HEK293 (cell line): Measurements from ENCODE around the gene MBD5.

Experiments
- CTCF ChIA-PET: fragments of 350-600 bp; formaldehyde crosslinking; extraction: SDS; loops from one replicate; lab custom pipeline; 2021; ENCODE audit warnings: antibody characterized with exemption; lab: Yijun Ruan, JAX
- POLR2A ChIA-PET: fragments of 300-600 bp; formaldehyde crosslinking; extraction: SDS; loops from one replicate; lab custom pipeline; 2020; ENCODE audit warnings: antibody characterized with exemption, inconsistent platforms; lab: Yijun Ruan, JAX
- H3K27ac ChIP-seq: fragments of 200-500 bp; sonication (Bioruptor generic); 2 replicates; pipeline ENCODE4 v1.5.1; 2014; ENCODE audit warnings: low read depth, low read length, control low read depth, inconsistent platforms; ENCODE audit errors: extremely low read depth
- H3K36me3 ChIP-seq, 2 experiments: fragments of 200-500 bp in 1 of 2; sonication (Bioruptor generic) in 1 of 2; 1 replicate in 1 of 2; 2 replicates in 1 of 2; pipeline ENCODE4 v1.5.1; 2014 to 2017; ENCODE audit warnings: inconsistent platforms in 2 of 2, low read length in 2 of 2; ENCODE audit not compliant: control insufficient read depth in 2 of 2, insufficient read depth in 1 of 2
- H3K4me1 ChIP-seq: fragments of 200-500 bp; sonication (Bioruptor generic); 2 replicates; pipeline ENCODE4 v1.5.1; 2014; ENCODE audit warnings: mild to moderate bottlenecking, low read length, inconsistent platforms; ENCODE audit not compliant: control insufficient read depth, insufficient read depth
- H3K4me3 ChIP-seq: 2 replicates; pipeline ENCODE4 v1.5.1; 2011; ENCODE audit warnings: low read depth, mild to moderate bottlenecking, control low read depth, low read length, moderate library complexity
- H3K9me3 ChIP-seq: fragments of 200-500 bp; sonication (Bioruptor generic); 2 replicates; pipeline ENCODE4 v1.5.1; 2014; ENCODE audit warnings: low read depth, low read length, inconsistent platforms; ENCODE audit not compliant: control insufficient read depth, insufficient read depth
- BCL11B ChIP-seq: fragments of 450-650 bp; formaldehyde crosslinking; IDR thresholded peaks from 2 replicates; pipeline ENCODE4 v1.5.1; 2016; ENCODE audit warnings: low read depth, missing biosample characterization, missing genetic modification characterization
- EGR2 ChIP-seq: fragments of 450-650 bp; formaldehyde crosslinking; IDR thresholded peaks from 2 replicates; pipeline ENCODE4 v1.5.1; 2016; ENCODE audit warnings: low read depth, missing biosample characterization, missing genetic modification characterization
- FEZF1 ChIP-seq: fragments of 450-650 bp; formaldehyde crosslinking; IDR thresholded peaks from 2 replicates; pipeline ENCODE4 v1.5.1; 2016; ENCODE audit warnings: missing biosample characterization, missing genetic modification characterization
- GLIS1 ChIP-seq: fragments of 450-650 bp; formaldehyde crosslinking; IDR thresholded peaks from 2 replicates; pipeline ENCODE4 v1.5.1; 2016; ENCODE audit warnings: missing biosample characterization, missing genetic modification characterization
- KLF9 ChIP-seq: fragments of 450-650 bp; formaldehyde crosslinking; IDR thresholded peaks from 2 replicates; pipeline ENCODE4 v1.5.1; 2016; ENCODE audit warnings: missing biosample characterization, missing genetic modification characterization, low read depth
- WT1 ChIP-seq: fragments of 450-650 bp; formaldehyde crosslinking; IDR thresholded peaks from 2 replicates; pipeline ENCODE4 v1.5.1; 2016; ENCODE audit warnings: missing biosample characterization, missing genetic modification characterization
- ZBTB48 ChIP-seq: fragments of 450-650 bp; formaldehyde crosslinking; IDR thresholded peaks from 2 replicates; pipeline ENCODE4 v1.5.1; 2016; ENCODE audit warnings: missing biosample characterization, missing genetic modification characterization
- ZFHX2 ChIP-seq: fragments of 450-650 bp; formaldehyde crosslinking; conservative IDR thresholded peaks from 2 replicates; pipeline ENCODE4 v1.5.1; 2016; ENCODE audit warnings: missing biosample characterization, missing genetic modification characterization
- ZNF133 ChIP-seq: fragments of 450-650 bp; formaldehyde crosslinking; IDR thresholded peaks from 2 replicates; pipeline ENCODE4 v1.5.1; 2016; ENCODE audit warnings: missing biosample characterization, missing genetic modification characterization
- ZNF214 ChIP-seq: fragments of 450-650 bp; formaldehyde crosslinking; IDR thresholded peaks from 2 replicates; pipeline ENCODE4 v1.5.1; 2017; ENCODE audit warnings: missing biosample characterization, mild to moderate bottlenecking, missing genetic modification characterization, borderline replicate concordance
- ZNF24 ChIP-seq: fragments of 450-650 bp; formaldehyde crosslinking; IDR thresholded peaks from 2 replicates; pipeline ENCODE4 v1.5.1; 2016; ENCODE audit warnings: missing biosample characterization, missing genetic modification characterization
- ZNF391 ChIP-seq: fragments of 450-650 bp; formaldehyde crosslinking; IDR thresholded peaks from 2 replicates; pipeline ENCODE4 v1.5.1; 2016; ENCODE audit warnings: low read depth, missing biosample characterization, missing genetic modification characterization, borderline replicate concordance
- ZNF398 ChIP-seq: fragments of 450-650 bp; formaldehyde crosslinking; IDR thresholded peaks from 2 replicates; pipeline ENCODE4 v1.5.1; 2017; ENCODE audit warnings: missing biosample characterization, missing genetic modification characterization
- ZNF514 ChIP-seq: fragments of 450-650 bp; formaldehyde crosslinking; IDR thresholded peaks from 2 replicates; pipeline ENCODE4 v1.5.1; 2016; ENCODE audit warnings: missing biosample characterization, missing genetic modification characterization
- ZNF561 ChIP-seq: fragments of 450-650 bp; IDR thresholded peaks from 2 replicates; pipeline ENCODE4 v1.5.1; 2018; ENCODE audit warnings: missing biosample characterization, missing genetic modification characterization, borderline replicate concordance
- ZNF707 ChIP-seq: fragments of 450-650 bp; formaldehyde crosslinking; IDR thresholded peaks from 2 replicates; pipeline ENCODE4 v1.5.1; 2016; ENCODE audit warnings: missing biosample characterization, missing genetic modification characterization
- ZSCAN16 ChIP-seq: fragments of 450-650 bp; formaldehyde crosslinking; IDR thresholded peaks from 2 replicates; pipeline ENCODE4 v1.5.1; 2016; ENCODE audit warnings: missing biosample characterization, missing genetic modification characterization
- TF ChIP-seq, protein P1 (sequence below): fragments of 450-650 bp; formaldehyde crosslinking; IDR thresholded peaks from 2 replicates; pipeline ENCODE4 v1.5.1; 2016; ENCODE audit warnings: missing biosample characterization, missing genetic modification characterization
- TF ChIP-seq, protein P2 (sequence below): fragments of 450-650 bp; formaldehyde crosslinking; IDR thresholded peaks from 2 replicates; pipeline ENCODE4 v1.5.1; 2016; ENCODE audit warnings: missing biosample characterization, missing genetic modification characterization
- TF ChIP-seq, protein P3 (sequence below): fragments of 450-650 bp; formaldehyde crosslinking; IDR thresholded peaks from 2 replicates; pipeline ENCODE4 v1.5.1; 2016; ENCODE audit warnings: missing biosample characterization, missing genetic modification characterization

MBD5 gene

DNA sequence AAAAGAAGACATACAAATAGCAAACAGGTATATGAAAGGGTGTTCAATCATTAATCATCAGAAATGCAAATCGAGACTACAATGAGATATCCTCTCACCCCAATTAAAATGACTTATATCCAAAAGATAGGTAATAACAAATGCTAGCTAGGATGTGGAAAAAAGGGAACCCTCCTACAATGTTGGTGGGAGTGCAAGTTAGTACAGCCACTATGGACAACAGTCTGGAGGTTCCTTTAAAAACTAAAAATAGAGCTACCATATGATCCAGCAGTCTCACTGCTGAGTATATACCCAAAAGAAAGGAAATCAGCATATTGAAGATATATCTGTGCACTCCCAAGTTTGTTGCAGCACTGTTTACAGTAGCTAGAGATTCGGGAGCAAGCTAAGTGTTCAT lies 271.5 kb downstream of the MBD5 start:
- no peaks in the 10 kb centered on the region for H3K36me3 ChIP-seq
- H3K4me3 ChIP-seq, result no peak overlapping the region
- H3K4me1 ChIP-seq, result no peaks in the 10 kb centered on the region
- no peak for TF ChIP-seq ZNF398 (tag by site-specific recombination)
- TF ChIP-seq ZSCAN16, result no peak
- no peak for TF ChIP-seq BCL11B (tag by site-specific recombination)
- no peak for TF ChIP-seq ZNF133
- TF ChIP-seq ZNF24 (tag by site-specific recombination), result no peak
- TF ChIP-seq GLIS1, result no peak
- TF ChIP-seq, protein P1, sequence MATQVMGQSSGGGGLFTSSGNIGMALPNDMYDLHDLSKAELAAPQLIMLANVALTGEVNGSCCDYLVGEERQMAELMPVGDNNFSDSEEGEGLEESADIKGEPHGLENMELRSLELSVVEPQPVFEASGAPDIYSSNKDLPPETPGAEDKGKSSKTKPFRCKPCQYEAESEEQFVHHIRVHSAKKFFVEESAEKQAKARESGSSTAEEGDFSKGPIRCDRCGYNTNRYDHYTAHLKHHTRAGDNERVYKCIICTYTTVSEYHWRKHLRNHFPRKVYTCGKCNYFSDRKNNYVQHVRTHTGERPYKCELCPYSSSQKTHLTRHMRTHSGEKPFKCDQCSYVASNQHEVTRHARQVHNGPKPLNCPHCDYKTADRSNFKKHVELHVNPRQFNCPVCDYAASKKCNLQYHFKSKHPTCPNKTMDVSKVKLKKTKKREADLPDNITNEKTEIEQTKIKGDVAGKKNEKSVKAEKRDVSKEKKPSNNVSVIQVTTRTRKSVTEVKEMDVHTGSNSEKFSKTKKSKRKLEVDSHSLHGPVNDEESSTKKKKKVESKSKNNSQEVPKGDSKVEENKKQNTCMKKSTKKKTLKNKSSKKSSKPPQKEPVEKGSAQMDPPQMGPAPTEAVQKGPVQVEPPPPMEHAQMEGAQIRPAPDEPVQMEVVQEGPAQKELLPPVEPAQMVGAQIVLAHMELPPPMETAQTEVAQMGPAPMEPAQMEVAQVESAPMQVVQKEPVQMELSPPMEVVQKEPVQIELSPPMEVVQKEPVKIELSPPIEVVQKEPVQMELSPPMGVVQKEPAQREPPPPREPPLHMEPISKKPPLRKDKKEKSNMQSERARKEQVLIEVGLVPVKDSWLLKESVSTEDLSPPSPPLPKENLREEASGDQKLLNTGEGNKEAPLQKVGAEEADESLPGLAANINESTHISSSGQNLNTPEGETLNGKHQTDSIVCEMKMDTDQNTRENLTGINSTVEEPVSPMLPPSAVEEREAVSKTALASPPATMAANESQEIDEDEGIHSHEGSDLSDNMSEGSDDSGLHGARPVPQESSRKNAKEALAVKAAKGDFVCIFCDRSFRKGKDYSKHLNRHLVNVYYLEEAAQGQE (tag by site-specific recombination), result no peak
- no peak for TF ChIP-seq ZNF561 (tag by site-specific recombination)
- TF ChIP-seq ZNF214 (tag by site-specific recombination), result no peak
- no peak for TF ChIP-seq ZBTB48
- TF ChIP-seq WT1, result no peak
- no peak for TF ChIP-seq FEZF1 (tag by site-specific recombination)
- CTCF ChIA-PET, result no interaction called here
- POLR2A ChIA-PET, result interaction anchor here (0.7 kb wide), 2 partner anchors 152 to 696 kb away, joined by 3 read pairs; no protein-coding TSS in a partner anchor
- no peaks in the 10 kb centered on the region for H3K9me3 ChIP-seq
- H3K27ac ChIP-seq, result no peak overlapping the region

DNA sequence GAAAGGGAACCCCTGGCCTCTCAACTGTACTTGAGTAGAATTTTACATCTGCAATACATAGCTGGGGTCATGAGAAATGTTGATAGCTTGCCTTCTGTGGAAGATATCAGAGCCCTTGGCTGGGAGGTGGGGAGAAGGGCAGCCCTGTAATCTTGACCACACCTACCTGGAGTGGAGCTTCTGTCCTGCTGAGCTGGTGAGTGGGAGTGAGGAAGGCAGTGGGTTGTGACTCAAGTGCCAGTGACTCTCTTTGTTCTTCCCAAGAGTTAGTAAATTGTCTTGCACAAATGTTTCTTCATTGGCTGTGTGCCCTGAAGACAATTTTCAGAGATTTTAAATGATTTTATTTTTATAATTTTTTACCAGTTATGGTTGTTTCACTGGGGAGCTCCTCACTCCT lies 277.3 kb downstream of the MBD5 start:
- ChIA-PET POLR2A (interaction anchor here (1.1 kb wide), 1 partner anchor 211 kb away, joined by 4 read pairs; no protein-coding TSS in a partner anchor), CTCF (no interaction called here)
- Histone ChIP-seq H3K4me3 (no peak overlapping the region), H3K27ac (no peak overlapping the region), H3K36me3 (no peaks in the 10 kb centered on the region), H3K9me3 (no peaks in the 10 kb centered on the region), H3K4me1 (no peaks in the 10 kb centered on the region)
- TF ChIP-seq KLF9 (tag by site-specific recombination) (no peak), EGR2 (tag by site-specific recombination) (peak; percentile 63), ZFHX2 (tag by site-specific recombination) (peak; percentile 65)

- POLR2A ChIA-PET, result no interaction called here
- Histone ChIP-seq H3K4me3 (no peak overlapping the region), H3K4me1 (no peaks in the 10 kb centered on the region), H3K36me3 (no peaks in the 10 kb centered on the region), H3K9me3 (no peaks in the 10 kb centered on the region), H3K27ac (no peak overlapping the region)
- CTCF ChIA-PET, result no interaction called here
- TF ChIP-seq, protein P2, sequence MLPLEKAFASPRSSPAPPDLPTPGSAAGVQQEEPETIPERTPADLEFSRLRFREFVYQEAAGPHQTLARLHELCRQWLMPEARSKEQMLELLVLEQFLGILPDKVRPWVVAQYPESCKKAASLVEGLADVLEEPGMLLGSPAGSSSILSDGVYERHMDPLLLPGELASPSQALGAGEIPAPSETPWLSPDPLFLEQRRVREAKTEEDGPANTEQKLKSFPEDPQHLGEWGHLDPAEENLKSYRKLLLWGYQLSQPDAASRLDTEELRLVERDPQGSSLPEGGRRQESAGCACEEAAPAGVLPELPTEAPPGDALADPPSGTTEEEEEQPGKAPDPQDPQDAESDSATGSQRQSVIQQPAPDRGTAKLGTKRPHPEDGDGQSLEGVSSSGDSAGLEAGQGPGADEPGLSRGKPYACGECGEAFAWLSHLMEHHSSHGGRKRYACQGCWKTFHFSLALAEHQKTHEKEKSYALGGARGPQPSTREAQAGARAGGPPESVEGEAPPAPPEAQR (tag by site-specific recombination), result no peak
- no peak for TF ChIP-seq ZNF707 (tag by site-specific recombination)
- TF ChIP-seq ZNF514 (tag by site-specific recombination), result no peak
- TF ChIP-seq, protein P3, sequence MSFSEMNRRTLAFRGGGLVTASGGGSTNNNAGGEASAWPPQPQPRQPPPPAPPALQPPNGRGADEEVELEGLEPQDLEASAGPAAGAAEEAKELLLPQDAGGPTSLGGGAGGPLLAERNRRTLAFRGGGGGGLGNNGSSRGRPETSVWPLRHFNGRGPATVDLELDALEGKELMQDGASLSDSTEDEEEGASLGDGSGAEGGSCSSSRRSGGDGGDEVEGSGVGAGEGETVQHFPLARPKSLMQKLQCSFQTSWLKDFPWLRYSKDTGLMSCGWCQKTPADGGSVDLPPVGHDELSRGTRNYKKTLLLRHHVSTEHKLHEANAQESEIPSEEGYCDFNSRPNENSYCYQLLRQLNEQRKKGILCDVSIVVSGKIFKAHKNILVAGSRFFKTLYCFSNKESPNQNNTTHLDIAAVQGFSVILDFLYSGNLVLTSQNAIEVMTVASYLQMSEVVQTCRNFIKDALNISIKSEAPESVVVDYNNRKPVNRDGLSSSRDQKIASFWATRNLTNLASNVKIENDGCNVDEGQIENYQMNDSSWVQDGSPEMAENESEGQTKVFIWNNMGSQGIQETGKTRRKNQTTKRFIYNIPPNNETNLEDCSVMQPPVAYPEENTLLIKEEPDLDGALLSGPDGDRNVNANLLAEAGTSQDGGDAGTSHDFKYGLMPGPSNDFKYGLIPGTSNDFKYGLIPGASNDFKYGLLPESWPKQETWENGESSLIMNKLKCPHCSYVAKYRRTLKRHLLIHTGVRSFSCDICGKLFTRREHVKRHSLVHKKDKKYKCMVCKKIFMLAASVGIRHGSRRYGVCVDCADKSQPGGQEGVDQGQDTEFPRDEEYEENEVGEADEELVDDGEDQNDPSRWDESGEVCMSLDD, result no peak
- TF ChIP-seq ZNF391 (tag by site-specific recombination), result no peak
Measured at GRCh38 chr2:148299616-148300015, 278.7 kb downstream of the MBD5 start.
